IPS-NIHi11 (cell line): ENCODE results near the gene PEAK1.

Experiments used
- DNase-seq: peaks from one replicate; pipeline ENCODE4 v3.0.0; 2012; ENCODE audit warnings: mixed read lengths, low spot score

PEAK1 gene

DNA sequence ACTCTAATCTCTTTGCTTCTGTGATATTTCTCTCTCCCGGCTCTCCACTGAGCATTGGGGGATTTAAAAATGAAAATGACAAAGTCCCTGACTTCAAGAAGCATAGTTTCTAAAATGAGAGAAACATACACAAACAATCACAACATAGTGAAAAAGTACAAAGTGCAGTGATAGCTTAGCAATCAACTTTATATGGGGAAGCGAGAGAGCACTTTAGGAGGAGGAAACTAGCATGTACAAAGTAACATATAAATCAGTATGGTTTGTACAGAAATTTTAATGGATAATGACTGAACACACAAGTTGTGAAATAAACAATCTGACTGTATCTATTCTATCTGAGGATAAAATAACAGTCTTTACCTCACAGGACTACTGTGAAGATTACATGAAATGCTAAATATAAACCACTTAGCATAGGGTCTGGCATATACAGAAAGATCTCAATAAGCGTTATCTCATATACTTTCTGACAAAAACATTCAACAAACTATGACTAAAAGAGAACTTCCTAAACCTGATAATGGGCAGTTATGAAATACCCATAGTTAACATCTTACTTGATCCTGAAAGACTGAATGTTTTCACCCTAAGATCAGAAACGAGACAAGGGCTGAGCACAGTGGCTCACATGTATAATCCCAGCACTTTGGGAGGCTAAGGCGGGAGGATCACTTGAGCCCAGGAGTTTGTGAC lies 61.2 kb downstream of the PEAK1 start:
- DNase-seq, result no peak

GRCh38 chr15:77356305-77356704 lies 63.6 kb downstream of the PEAK1 start:
- no peak for DNase-seq

- no peak for DNase-seq
These were observed 64.6 kb downstream of the PEAK1 start for GRCh38 chr15:77355321-77355720.

- no peak for DNase-seq
These were observed 65.8 kb downstream of the PEAK1 start for GRCh38 chr15:77354063-77354462.

DNA sequence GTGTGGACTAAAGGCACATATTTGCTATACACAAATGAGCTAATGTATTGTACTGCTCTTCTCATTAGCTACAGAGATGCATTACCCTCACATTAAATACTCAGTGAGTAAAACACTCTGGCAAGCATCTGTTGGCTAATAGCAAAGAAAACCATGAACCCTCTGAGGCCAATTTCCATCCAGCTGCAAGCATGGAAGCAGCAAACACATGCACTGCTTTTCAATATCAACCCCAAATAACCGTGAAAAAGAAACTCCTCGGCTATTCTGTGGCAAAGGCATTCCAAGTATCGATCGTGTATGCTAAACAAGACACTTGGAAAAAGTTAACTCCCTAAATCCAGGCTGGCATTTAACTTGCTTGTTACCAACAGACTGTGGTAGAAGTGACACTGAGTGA lies 67.0 kb downstream of the PEAK1 start:
- no peak for DNase-seq

DNA sequence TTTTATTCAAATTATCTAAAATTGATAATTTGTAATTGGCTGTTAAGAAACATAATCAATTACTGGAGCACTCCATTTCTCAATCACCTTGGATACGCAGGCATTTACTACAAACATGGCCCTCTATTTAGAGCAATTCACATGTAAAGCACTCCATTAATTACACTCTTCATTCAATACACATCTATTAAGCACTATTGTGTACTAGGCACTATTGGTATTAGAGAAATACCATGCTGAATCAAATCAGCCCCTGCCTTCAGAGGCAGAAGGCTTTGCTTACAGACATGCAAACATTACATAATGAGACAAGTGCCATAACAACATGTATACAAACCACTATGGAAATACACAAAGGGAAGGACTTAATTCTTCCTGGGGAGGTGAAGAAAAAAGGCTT lies 69.1 kb downstream of the PEAK1 start:
- no peak for DNase-seq

DNA sequence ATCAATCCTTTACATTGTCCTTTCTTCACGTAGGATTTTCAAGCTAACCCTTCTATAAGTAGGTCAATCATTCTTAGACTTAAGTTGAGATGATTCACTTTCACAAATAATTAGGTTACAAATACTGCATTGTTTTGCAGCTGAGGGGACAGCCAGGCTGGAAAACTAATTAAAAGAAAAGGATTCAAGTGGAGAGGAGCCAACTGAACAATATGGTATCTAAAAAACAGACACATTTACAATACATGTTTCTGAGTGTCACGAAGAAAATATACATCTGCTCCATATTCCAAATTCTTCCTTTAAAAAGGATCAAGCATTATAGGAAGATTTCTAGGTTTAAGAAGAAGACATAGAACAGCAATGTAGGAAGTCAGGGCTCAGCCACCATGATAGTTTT lies 70.2 kb downstream of the PEAK1 start:
- DNase-seq, result no peak

DNA sequence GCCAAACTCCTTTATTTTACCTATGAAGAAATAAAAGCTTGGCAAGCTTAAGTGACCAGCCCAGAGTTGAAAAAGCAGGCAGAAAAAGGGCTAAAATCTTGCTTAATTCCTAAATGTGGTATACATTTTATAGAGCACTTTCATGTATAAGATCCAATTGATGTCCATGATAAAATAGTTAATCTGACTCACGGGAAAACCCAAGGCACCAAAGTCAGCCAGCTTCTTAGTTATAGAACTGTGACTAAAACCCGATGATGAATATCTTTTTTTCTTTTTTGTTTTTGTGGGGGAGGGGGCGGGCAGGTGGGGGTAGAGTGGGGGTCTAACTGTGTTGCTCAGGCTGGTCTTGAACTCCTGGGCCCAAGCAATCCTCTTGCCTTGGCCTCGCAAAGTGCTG lies 71.4 kb downstream of the PEAK1 start:
- no peak for DNase-seq

GRCh38 chr15:77347197-77347596 lies 72.7 kb downstream of the PEAK1 start:
- DNase-seq, result no peak

- no peak for DNase-seq
These were observed 73.5 kb downstream of the PEAK1 start for GRCh38 chr15:77346245-77347036.

DNA sequence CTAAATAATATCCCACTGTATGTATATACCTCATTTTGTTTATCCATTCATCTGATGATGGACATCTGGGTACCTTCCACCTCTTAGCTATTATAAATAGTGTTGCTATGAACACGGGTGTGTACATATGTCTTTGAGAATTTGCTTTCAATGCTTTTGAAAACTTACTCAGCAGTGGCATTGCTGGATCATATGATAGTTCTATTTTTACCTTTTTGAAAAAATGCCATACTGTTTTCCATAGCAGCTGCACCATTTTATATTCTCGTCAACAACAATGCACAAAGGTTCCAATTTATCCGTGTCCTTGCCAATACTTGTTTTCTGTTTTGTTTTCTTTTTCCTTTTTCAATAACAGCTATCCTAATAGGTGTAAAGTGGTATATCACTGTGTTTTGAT lies 77.1 kb downstream of the PEAK1 start:
- no peak for DNase-seq

DNA sequence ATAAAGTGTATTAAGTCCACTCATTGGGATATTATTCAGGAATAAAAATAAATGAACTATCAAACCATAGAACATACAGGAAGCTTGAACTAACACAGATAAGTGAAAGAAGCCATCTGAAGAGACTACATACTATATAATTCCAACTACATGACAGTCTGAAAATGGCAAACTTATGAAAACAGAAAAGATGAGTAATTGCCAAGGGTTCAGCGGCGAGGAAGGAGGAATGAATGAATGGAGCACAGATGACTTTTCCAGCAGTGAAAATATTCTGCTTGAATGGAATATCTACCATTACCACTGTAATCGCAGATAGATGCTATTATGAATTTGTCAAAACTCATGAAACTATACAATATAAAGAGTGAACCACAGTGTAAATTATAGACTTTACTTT lies 79.7 kb downstream of the PEAK1 start:
- no peak for DNase-seq

- no peak for DNase-seq
These were observed 83.9 kb downstream of the PEAK1 start for GRCh38 chr15:77336006-77336405.

DNA sequence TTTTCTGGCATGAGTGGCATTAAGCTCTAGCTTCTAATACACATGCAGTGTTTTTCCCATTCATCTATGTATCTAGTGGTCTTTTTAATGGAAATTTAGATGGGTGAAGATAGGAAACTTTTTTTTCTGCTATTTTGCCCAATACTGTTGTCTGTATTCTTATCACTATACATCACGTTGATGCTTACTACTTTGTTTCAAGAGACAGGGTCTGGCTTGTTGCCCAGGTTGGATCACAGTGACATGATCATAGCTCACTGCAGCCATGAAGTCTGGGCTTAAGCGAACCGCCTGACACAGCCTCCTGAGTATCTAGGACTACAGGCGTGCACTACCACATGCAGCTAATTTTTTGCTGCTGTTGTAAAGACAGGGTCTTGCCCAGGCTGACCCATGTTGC lies 84.6 kb downstream of the PEAK1 start:
- DNase-seq, result no peak

DNA sequence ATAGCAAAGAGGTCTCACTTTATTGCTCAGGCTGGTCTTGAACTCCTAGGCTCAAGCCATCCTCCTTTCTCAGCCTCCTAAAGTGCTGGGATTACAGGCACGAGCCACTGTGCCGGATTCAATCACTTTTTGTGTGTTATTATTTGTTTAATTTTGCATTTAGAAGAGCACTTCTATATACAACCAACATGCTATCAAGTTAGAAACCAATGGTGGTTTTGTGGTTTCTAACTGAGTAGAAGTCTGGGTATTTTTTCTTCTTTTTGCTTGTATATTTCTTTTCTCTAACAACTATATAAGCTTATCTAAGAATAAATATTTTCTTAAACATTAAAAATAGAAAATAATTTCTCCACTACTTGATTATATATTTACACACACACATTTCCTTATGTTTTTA lies 86.7 kb downstream of the PEAK1 start:
- DNase-seq, result no peak

GRCh38 chr15:77329202-77329601 lies 90.7 kb downstream of the PEAK1 start:
- no peak for DNase-seq

GRCh38 chr15:77327844-77328529 lies 91.9 kb downstream of the PEAK1 start:
- no peak for DNase-seq

- no peak for DNase-seq
These were observed 92.7 kb downstream of the PEAK1 start for GRCh38 chr15:77327168-77327567.

DNA sequence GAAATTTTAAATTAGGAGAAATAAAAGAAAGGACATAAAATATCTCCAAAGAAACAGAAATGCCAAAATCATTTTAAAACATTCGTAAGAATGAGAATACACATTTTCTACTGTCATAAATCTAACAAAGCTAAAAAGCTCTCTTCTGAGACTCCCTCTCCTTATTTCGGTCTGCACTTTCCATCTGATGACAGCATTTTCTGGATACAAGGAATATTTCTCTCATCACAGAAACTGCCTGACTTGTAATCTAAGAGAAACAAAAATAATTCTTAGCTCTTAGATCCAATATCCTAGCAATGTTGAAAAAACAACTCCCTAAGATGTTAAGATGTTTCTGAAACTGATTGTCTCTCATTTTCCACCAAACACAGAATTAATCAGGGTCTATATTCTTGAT lies 93.5 kb downstream of the PEAK1 start:
- DNase-seq, result no peak

DNA sequence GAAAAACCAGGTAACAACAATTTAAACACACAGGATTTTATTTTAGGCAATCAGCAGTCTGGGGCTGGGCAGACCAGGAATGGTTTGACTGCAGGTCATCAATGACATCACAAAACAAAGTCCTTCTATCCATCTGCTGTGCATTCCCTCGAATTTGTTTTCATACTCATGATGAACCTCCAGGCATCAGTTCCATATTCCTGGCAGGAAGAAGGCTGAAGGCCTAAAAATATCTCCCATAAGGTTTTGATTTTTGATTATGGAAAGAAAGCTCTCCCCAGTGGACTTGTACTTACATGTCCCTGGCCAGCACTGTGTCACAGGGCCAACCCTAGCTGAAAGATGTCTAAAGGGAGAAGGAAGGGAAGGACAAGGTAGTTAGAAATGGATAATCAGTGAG lies 107.4 kb downstream of the PEAK1 start:
- no peak for DNase-seq

GRCh38 chr15:77311618-77312398 lies 108.1 kb downstream of the PEAK1 start:
- no peak for DNase-seq

DNA sequence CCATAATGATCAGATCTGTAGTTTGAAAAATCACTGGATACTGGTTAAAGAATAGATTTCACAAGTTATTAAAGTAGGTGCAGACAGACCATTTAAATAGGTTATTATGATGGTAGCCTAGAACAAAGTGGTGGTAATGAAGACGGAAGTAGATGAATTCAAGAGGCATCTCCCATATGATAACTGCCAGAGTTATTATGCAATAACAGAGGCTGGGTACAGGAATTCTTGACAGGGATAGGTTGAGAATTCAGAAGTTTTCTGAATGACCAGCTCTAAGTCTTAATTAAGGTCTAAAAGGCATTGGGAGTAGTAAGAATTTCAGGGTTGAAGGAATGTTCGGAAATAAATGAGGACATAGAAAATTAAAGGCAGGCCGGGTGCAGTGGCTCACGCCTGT lies 108.9 kb downstream of the PEAK1 start:
- DNase-seq, result no peak
